WI38 (cell line): ENCODE measurements around the gene PLXDC1.

Experiments
- H3K4me3 ChIP-seq: 2 replicates; pipeline ENCODE4 v1.5.1; 2011; ENCODE audit warnings: low read depth, mild to moderate bottlenecking, control low read depth, low read length
- CTCF ChIP-seq: IDR thresholded peaks from 2 replicates; pipeline ENCODE4 v1.5.1; 2012; ENCODE audit warnings: low read depth, mild to moderate bottlenecking, control low read depth, low read length

The PLXDC1 gene

GRCh38 chr17:39145143-39145542, 6.3 kb downstream of the PLXDC1 start:
- no peak overlapping the region for H3K4me3 ChIP-seq
- TF ChIP-seq CTCF = no peak

- H3K4me3 ChIP-seq = no peak overlapping the region
- no peak for TF ChIP-seq CTCF
Measured at GRCh38 chr17:39144416-39144840, 7.0 kb downstream of the PLXDC1 start.

GRCh38 chr17:39143552-39144093, 7.8 kb downstream of the PLXDC1 start:
- no peak overlapping the region for H3K4me3 ChIP-seq
- TF ChIP-seq CTCF = no peak

GRCh38 chr17:39141915-39142664, 9.3 kb downstream of the PLXDC1 start:
- no peak for TF ChIP-seq CTCF
- no peak overlapping the region for H3K4me3 ChIP-seq

- no peak for TF ChIP-seq CTCF
- H3K4me3 ChIP-seq = no peak overlapping the region
Measured at GRCh38 chr17:39141294-39141693, 10.1 kb downstream of the PLXDC1 start.

- TF ChIP-seq CTCF = no peak
- H3K4me3 ChIP-seq = no peak overlapping the region
Measured at GRCh38 chr17:39139561-39139960, 11.9 kb downstream of the PLXDC1 start.

GRCh38 chr17:39139161-39139511, 12.3 kb downstream of the PLXDC1 start:
- no peak for TF ChIP-seq CTCF
- H3K4me3 ChIP-seq = peak overlapping the region; percentile 21; the same call in 1 of the 2 replicates
